Measurements from ENCODE around the gene PLAAT3.
"Not testable (repeated sequence)": the region's sequence is repeated elsewhere in the genome, so short reads cannot be mapped to it uniquely, and the experiment has no call there.

PLAAT3 gene

GRCh38 chr11:63532799-63533475 lies 81.3 kb downstream of the PLAAT3 start:
- H3K27me3 ChIP-seq (ENCODE audit: control insufficient read depth in 1 of 2, insufficient read depth in 2 of 2, low read length in 2 of 2): no peaks in the 10 kb centered on the region
- no peaks in the 10 kb centered on the region for H3K9me3 ChIP-seq (ENCODE audit: low read length)
- no peak overlapping the region for H3K9ac ChIP-seq (ENCODE audit: low read length)
- no peak overlapping the region for H3K27ac ChIP-seq (ENCODE audit: low read depth, low read length)
- no peaks in the 10 kb centered on the region for H3K36me3 ChIP-seq (ENCODE audit: insufficient read depth, low read length)
- H3K4me3 ChIP-seq (ENCODE audit: low read depth in 1 of 2, low read length in 2 of 2): no peak overlapping the region
- peaks cover 15% of the 10 kb centered on the region for H3K4me1 ChIP-seq (ENCODE audit: insufficient read depth, low read length)

- H3K27ac ChIP-seq (ENCODE audit: low read depth, low read length): no peak overlapping the region
- H3K4me3 ChIP-seq (ENCODE audit: low read depth in 1 of 2, low read length in 2 of 2): no peak overlapping the region
- H3K27me3 ChIP-seq (ENCODE audit: control insufficient read depth in 1 of 2, insufficient read depth in 2 of 2, low read length in 2 of 2): no peaks in the 10 kb centered on the region
- no peaks in the 10 kb centered on the region for H3K36me3 ChIP-seq (ENCODE audit: insufficient read depth, low read length)
- H3K9me3 ChIP-seq (ENCODE audit: low read length): no peaks in the 10 kb centered on the region
- H3K4me1 ChIP-seq (ENCODE audit: insufficient read depth, low read length): peaks cover 9% of the 10 kb centered on the region
- no peak overlapping the region for H3K9ac ChIP-seq (ENCODE audit: low read length)
Observed at GRCh38 chr11:63532117-63532516, 82.1 kb downstream of the PLAAT3 start.

- H3K4me1 ChIP-seq (ENCODE audit: insufficient read depth, low read length); H3K27ac ChIP-seq (ENCODE audit: low read depth, low read length); H3K4me3 ChIP-seq (ENCODE audit: low read depth in 1 of 2, low read length in 2 of 2); H3K9ac ChIP-seq (ENCODE audit: low read length); H3K9me3 ChIP-seq (ENCODE audit: low read length); H3K36me3 ChIP-seq (ENCODE audit: insufficient read depth, low read length); H3K27me3 ChIP-seq (ENCODE audit: control insufficient read depth in 1 of 2, insufficient read depth in 2 of 2, low read length in 2 of 2): not testable (repeated sequence)
Observed at GRCh38 chr11:63531074-63531792, 83.0 kb downstream of the PLAAT3 start.

GRCh38 chr11:63530021-63530420 lies 84.2 kb downstream of the PLAAT3 start:
- Histone ChIP-seq H3K4me3 (ENCODE audit: low read depth in 1 of 2, low read length in 2 of 2) (no peak overlapping the region), H3K9ac (ENCODE audit: low read length) (no peak overlapping the region), H3K27me3 (ENCODE audit: control insufficient read depth in 1 of 2, insufficient read depth in 2 of 2, low read length in 2 of 2) (no peaks in the 10 kb centered on the region), H3K27ac (ENCODE audit: low read depth, low read length) (no peak overlapping the region), H3K4me1 (ENCODE audit: insufficient read depth, low read length) (no peaks in the 10 kb centered on the region), H3K9me3 (ENCODE audit: low read length) (no peaks in the 10 kb centered on the region), H3K36me3 (ENCODE audit: insufficient read depth, low read length) (no peaks in the 10 kb centered on the region)

- H3K9me3 ChIP-seq (ENCODE audit: low read length); H3K9ac ChIP-seq (ENCODE audit: low read length); H3K27me3 ChIP-seq (ENCODE audit: control insufficient read depth in 1 of 2, insufficient read depth in 2 of 2, low read length in 2 of 2); H3K4me1 ChIP-seq (ENCODE audit: insufficient read depth, low read length); H3K36me3 ChIP-seq (ENCODE audit: insufficient read depth, low read length); H3K27ac ChIP-seq (ENCODE audit: low read depth, low read length); H3K4me3 ChIP-seq (ENCODE audit: low read depth in 1 of 2, low read length in 2 of 2): not testable (repeated sequence)
Observed at GRCh38 chr11:63529373-63529772, 84.9 kb downstream of the PLAAT3 start.

- not testable (repeated sequence) for H3K36me3 ChIP-seq (ENCODE audit: insufficient read depth, low read length); H3K27me3 ChIP-seq (ENCODE audit: control insufficient read depth in 1 of 2, insufficient read depth in 2 of 2, low read length in 2 of 2); H3K9ac ChIP-seq (ENCODE audit: low read length); H3K9me3 ChIP-seq (ENCODE audit: low read length); H3K4me3 ChIP-seq (ENCODE audit: low read depth in 1 of 2, low read length in 2 of 2); H3K27ac ChIP-seq (ENCODE audit: low read depth, low read length); H3K4me1 ChIP-seq (ENCODE audit: insufficient read depth, low read length)
Observed at GRCh38 chr11:63528729-63529278, 85.4 kb downstream of the PLAAT3 start.

- not testable (repeated sequence) for H3K4me3 ChIP-seq (ENCODE audit: low read depth in 1 of 2, low read length in 2 of 2); H3K4me1 ChIP-seq (ENCODE audit: insufficient read depth, low read length); H3K9me3 ChIP-seq (ENCODE audit: low read length); H3K9ac ChIP-seq (ENCODE audit: low read length); H3K27me3 ChIP-seq (ENCODE audit: control insufficient read depth in 1 of 2, insufficient read depth in 2 of 2, low read length in 2 of 2); H3K27ac ChIP-seq (ENCODE audit: low read depth, low read length); H3K36me3 ChIP-seq (ENCODE audit: insufficient read depth, low read length)
Observed at GRCh38 chr11:63528156-63528555, 86.1 kb downstream of the PLAAT3 start.

GRCh38 chr11:63527667-63528066 lies 86.6 kb downstream of the PLAAT3 start:
- no peaks in the 10 kb centered on the region for H3K4me1 ChIP-seq (ENCODE audit: insufficient read depth, low read length)
- no peaks in the 10 kb centered on the region for H3K36me3 ChIP-seq (ENCODE audit: insufficient read depth, low read length)
- H3K27ac ChIP-seq (ENCODE audit: low read depth, low read length): no peak overlapping the region
- H3K27me3 ChIP-seq (ENCODE audit: control insufficient read depth in 1 of 2, insufficient read depth in 2 of 2, low read length in 2 of 2): no peaks in the 10 kb centered on the region
- H3K9me3 ChIP-seq (ENCODE audit: low read length): no peaks in the 10 kb centered on the region
- H3K9ac ChIP-seq (ENCODE audit: low read length): no peak overlapping the region
- H3K4me3 ChIP-seq (ENCODE audit: low read depth in 1 of 2, low read length in 2 of 2): no peak overlapping the region

Measured in muscle layer of colon (tissue), 2 donors.